GM12892 (cell line): Measurements from ENCODE around the gene UBA5.

Experiments used
- POLR2A ChIP-seq: IDR thresholded peaks from 2 replicates; pipeline ENCODE4 v1.6.1; 2011; ENCODE audit warnings: low read depth, low read length, control low read depth
- POLR2AphosphoS5 ChIP-seq: IDR thresholded peaks from 2 replicates; pipeline ENCODE4 v1.6.1; 2011; ENCODE audit warnings: low read depth, low read length, control low read depth
- TAF1 ChIP-seq: IDR thresholded peaks from 2 replicates; pipeline ENCODE4 v1.6.1; 2011; ENCODE audit warnings: low read depth, mild to moderate bottlenecking, control low read depth, low read length, borderline replicate concordance

DNA sequence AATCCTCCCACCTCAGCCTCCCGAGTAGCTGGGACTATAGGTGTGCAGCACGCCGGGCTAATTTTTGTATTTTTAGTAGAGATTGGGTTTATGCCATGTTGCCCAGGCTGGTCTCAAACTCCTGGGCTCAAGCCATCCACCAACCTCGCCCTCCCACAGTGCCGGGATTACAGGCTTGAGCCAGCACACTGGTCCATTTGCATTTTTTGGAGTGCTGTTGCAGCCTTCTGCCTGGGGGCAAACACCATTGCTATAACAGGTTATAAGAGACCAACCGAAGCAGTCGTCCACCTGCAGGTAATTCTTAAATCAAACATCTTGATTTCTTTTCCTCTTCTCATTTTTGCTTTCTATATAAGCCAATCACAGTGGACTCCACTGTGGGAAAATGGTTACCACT is 35.3 kb upstream of the UBA5 start:
- TF ChIP-seq POLR2AphosphoS5 (no peak), POLR2A (no peak), TAF1 (no peak)
